IMR-90 (cell line): Measurements from ENCODE around the gene ZRANB3. TPM values are rescaled to one million over a fixed set of nuclear protein-coding genes. Genes with fewer than 3 reads are reported as not detected.

Experiments used
- ATAC-seq: fragments of 200-7000 bp; cut with Tn5 transposase; 2 replicates; pipeline ENCODE4 v1.9.1; 2020; ENCODE audit warnings: low read depth, mild to moderate bottlenecking, moderate library complexity
- BruUV-seq: library from RNA; stranded (reverse); fragments of 400-500 nt; replicated peaks from 2 replicates; lab custom pipeline; 2021; lab: Mats Ljungman, UMichigan
- CTCF ChIA-PET: fragments of 300-600 bp; formaldehyde crosslinking; extraction: SDS; loops from one replicate; lab custom pipeline; 2021; ENCODE audit warnings: antibody characterized with exemption; lab: Yijun Ruan, JAX
- POLR2A ChIA-PET: fragments of 300-600 bp; sonication (Branson Sonifier 250); formaldehyde crosslinking; loops from one replicate; lab custom pipeline; 2022; ENCODE audit warnings: antibody characterized with exemption; ENCODE audit not compliant: unreplicated experiment; lab: Charles Lee
- DNase-seq: peaks from one replicate; pipeline ENCODE4 v3.0.0; 2013
- H2AFZ ChIP-seq: replicated peaks from 2 replicates; pipeline ENCODE3; 2013; ENCODE audit warnings: low read length, mild to moderate bottlenecking; ENCODE audit not compliant: poor library complexity
- H2AK5ac ChIP-seq: 2 replicates; pipeline ENCODE4 v1.6.1; 2013; ENCODE audit warnings: low read depth, low read length, inconsistent platforms
- H2AK9ac ChIP-seq: replicated peaks from 2 replicates; pipeline ENCODE3; 2013; ENCODE audit warnings: mild to moderate bottlenecking, low read depth, low read length, moderate library complexity; ENCODE audit not compliant: poor library complexity
- H2BK120ac ChIP-seq: 2 replicates; pipeline ENCODE4 v1.6.1; 2013; ENCODE audit warnings: low read depth, low read length, inconsistent platforms
- H2BK15ac ChIP-seq: 3 replicates; pipeline ENCODE4 v1.6.1; 2013; ENCODE audit warnings: low read depth, low read length, inconsistent platforms
- H2BK20ac ChIP-seq: 2 replicates; pipeline ENCODE4 v1.6.1; 2013; ENCODE audit warnings: low read depth, mild to moderate bottlenecking, inconsistent platforms, low read length, moderate library complexity
- H2BK5ac ChIP-seq: 2 replicates; pipeline ENCODE4 v1.6.1; 2013; ENCODE audit warnings: mild to moderate bottlenecking, low read depth, low read length, inconsistent platforms; ENCODE audit not compliant: poor library complexity, severe bottlenecking
- H3K14ac ChIP-seq: replicated peaks from 2 replicates; pipeline ENCODE4 v1.6.1; 2013; ENCODE audit warnings: low read depth, low read length, inconsistent platforms
- H3K18ac ChIP-seq: 2 replicates; pipeline ENCODE4 v1.6.1; 2013; ENCODE audit warnings: low read depth, low read length, control low read depth
- H3K23ac ChIP-seq: 2 replicates; pipeline ENCODE4 v1.6.1; 2013; ENCODE audit warnings: low read depth, low read length, inconsistent platforms
- H3K27ac ChIP-seq: 2 replicates; pipeline ENCODE4 v1.5.1; 2013; ENCODE audit warnings: mild to moderate bottlenecking, control low read depth, low read length; ENCODE audit not compliant: insufficient read depth
- H3K27me3 ChIP-seq: 2 replicates; pipeline ENCODE4 v1.6.1; 2013; ENCODE audit warnings: low read length; ENCODE audit not compliant: control insufficient read depth, insufficient read depth
- H3K36me3 ChIP-seq: 2 replicates; pipeline ENCODE4 v1.6.1; 2013; ENCODE audit warnings: low read length, mixed read lengths; ENCODE audit not compliant: control insufficient read depth, insufficient read depth
- H3K4ac ChIP-seq: 2 replicates; pipeline ENCODE4 v1.6.1; 2013; ENCODE audit warnings: low read depth, low read length, inconsistent platforms
- H3K4me1 ChIP-seq: 2 replicates; pipeline ENCODE4 v1.6.1; 2013; ENCODE audit warnings: low read length, mixed read lengths; ENCODE audit not compliant: control insufficient read depth, insufficient read depth
- H3K4me2 ChIP-seq: 2 replicates; pipeline ENCODE4 v1.6.1; 2013; ENCODE audit warnings: low read depth, mild to moderate bottlenecking, control low read depth, low read length, moderate library complexity
- H3K4me3 ChIP-seq: 2 replicates; pipeline ENCODE4 v1.5.1; 2013; ENCODE audit warnings: low read depth, mild to moderate bottlenecking, control low read depth, low read length, moderate library complexity; ENCODE audit not compliant: insufficient read depth
- H3K56ac ChIP-seq: 2 replicates; pipeline ENCODE4 v1.6.1; 2013; ENCODE audit warnings: low read length, inconsistent platforms; ENCODE audit not compliant: insufficient read depth; ENCODE audit errors: extremely low read depth
- H3K79me1 ChIP-seq, 2 experiments: 2 replicates each; pipeline ENCODE4 v1.6.1; 2013; ENCODE audit warnings: low read length in 2 of 2, inconsistent platforms in 1 of 2, low read depth in 1 of 2
- H3K9ac ChIP-seq: 2 replicates; pipeline ENCODE4 v1.6.1; 2013; ENCODE audit warnings: low read depth, low read length, control low read depth
- H3K9me1 ChIP-seq: 2 replicates; pipeline ENCODE4 v1.6.1; 2013; ENCODE audit warnings: low read length, inconsistent platforms; ENCODE audit not compliant: insufficient read depth
- H3K9me3 ChIP-seq: 2 replicates; pipeline ENCODE4 v1.6.1; 2013; ENCODE audit warnings: low read length; ENCODE audit not compliant: control insufficient read depth, insufficient read depth
- H4K20me1 ChIP-seq: 2 replicates; pipeline ENCODE4 v1.6.1; 2013; ENCODE audit warnings: low read length, inconsistent platforms; ENCODE audit not compliant: insufficient read depth
- H4K5ac ChIP-seq: 2 replicates; pipeline ENCODE4 v1.6.1; 2013; ENCODE audit warnings: mild to moderate bottlenecking, low read depth, low read length, control low read depth
- H4K8ac ChIP-seq, 2 experiments: 2 replicates each; pipeline ENCODE4 v1.6.1; 2013; ENCODE audit warnings: low read depth in 2 of 2, low read length in 2 of 2, control low read depth in 1 of 2, inconsistent platforms in 1 of 2
- H4K91ac ChIP-seq: 2 replicates; pipeline ENCODE4 v1.6.1; 2013; ENCODE audit warnings: low read depth, low read length, inconsistent platforms; ENCODE audit not compliant: insufficient read depth
- BHLHE40 ChIP-seq: fragments of 150-350 bp; IDR thresholded peaks from 2 replicates; pipeline ENCODE4 v1.6.1; 2016; ENCODE audit warnings: mild to moderate bottlenecking, low read depth, low read length
- CEBPB ChIP-seq: IDR thresholded peaks from 2 replicates; pipeline ENCODE4 v1.6.1; 2012; ENCODE audit warnings: low read depth, low read length, improper control_type of control experiment
- CTCF ChIP-seq: conservative IDR thresholded peaks from 2 replicates; pipeline ENCODE4 v1.5.1; 2012; ENCODE audit warnings: mild to moderate bottlenecking, low read depth, low read length, improper control_type of control experiment
- NFE2L2 ChIP-seq: fragments of 150-350 bp; IDR thresholded peaks from 2 replicates; pipeline ENCODE4 v1.6.1; 2016; ENCODE audit warnings: low read depth, mild to moderate bottlenecking, low read length
- RAD21 ChIP-seq: IDR thresholded peaks from 2 replicates; pipeline ENCODE4 v1.6.1; 2012; ENCODE audit warnings: low read length, improper control_type of control experiment
- WGBS, 2 experiments: methylation state at CpG; one replicate each; pipeline versions ENCODE4 v1.1.5 to v1.1.7; 2013; ENCODE audit warnings: missing lambda C conversion rate in 2 of 2; ENCODE audit not compliant: insufficient read length in 1 of 2; ENCODE audit errors: extremely low coverage in 2 of 2; 5-methylcytosine and 5-hydroxymethylcytosine counted together
- dilution Hi-C: fragments of 300-500 bp; cut with HindIII; formaldehyde crosslinking; loops from one replicate; pipeline ENCODE4 v1.14.3; 2018; ENCODE audit warnings: low sequenced_read_pairs; ENCODE audit not compliant: unreplicated experiment
- in situ Hi-C: fragments of 300-500 bp; cut with MboI; formaldehyde crosslinking; loops from 3 replicates; pipeline ENCODE4 v1.14.3; 2019; ENCODE audit warnings: low sequenced_read_pairs, inconsistent platforms, mixed read lengths
- intact Hi-C: fragments of 100-400 bp; cut with micrococcal nuclease; formaldehyde crosslinking; loops from 2 replicates; pipeline ENCODE4 v1.10.0; 2022
- polyA plus RNA-seq, 3 experiments: library from polyadenylated mRNA; depleted of rRNA; stranded (reverse); fragments of >200 nt; gene quantifications; 2 replicates each; pipeline ENCODE4 v1.2.3, GENCODE V29; 2012; ENCODE audit warnings: low replicate concordance in 1 of 3
- total RNA-seq: library from RNA; depleted of rRNA; stranded (reverse); fragments of >200 nt; gene quantifications from 2 replicates; pipeline ENCODE4 v1.2.3, GENCODE V29; 2012

Gene ZRANB3
- total and polyA plus RNA-seq, 2 of the 4 experiments (the other 2 are of a cell fraction) = 3.4 to 9.3 TPM

GRCh38 chr2:135570884-135571283 lies 39.9 kb upstream of the ZRANB3 start:
- Histone ChIP-seq H4K5ac (no peak overlapping the region), H3K14ac (no peak overlapping the region), H3K4me2 (no peak overlapping the region), H2BK20ac (no peak overlapping the region), H3K4me3 (no peak overlapping the region), H3K4ac (no peak overlapping the region), H3K79me1 (peaks cover 11 to 12% of the 10 kb centered on the region in 2 experiments), H2BK120ac (no peak overlapping the region), H3K9me3 (no peaks in the 10 kb centered on the region), H3K18ac (no peak overlapping the region), H3K27me3 (no peaks in the 10 kb centered on the region), H2BK5ac (no peak overlapping the region), H3K9me1 (no peaks in the 10 kb centered on the region), H2AK5ac (no peak overlapping the region), H2BK15ac (no peak overlapping the region), H3K23ac (no peak overlapping the region), H3K27ac (no peak overlapping the region), H3K36me3 (peaks cover 4% of the 10 kb centered on the region), H4K91ac (no peak overlapping the region), H4K8ac (no peak overlapping the region), H3K4me1 (no peaks in the 10 kb centered on the region), H4K20me1 (no peaks in the 10 kb centered on the region; the same call in 1 of the 2 replicates), H3K56ac (no peak overlapping the region), H2AK9ac (no peak overlapping the region), H3K9ac (no peak overlapping the region), H2AFZ (no peak overlapping the region)
- DNase-seq = no peak
- dilution Hi-C loops (no loop called here), intact Hi-C loops (loop anchor here (10.0 kb wide), 1 partner anchor 134 kb away; no protein-coding TSS in a partner anchor), in situ Hi-C loops (no loop called here)
- no TSS peak for BruUV-seq
- TF ChIP-seq BHLHE40 = no peak
- no peak for TF ChIP-seq RAD21
- no peak for TF ChIP-seq NFE2L2
- TF ChIP-seq CTCF = no peak
- TF ChIP-seq CEBPB = peak; percentile 70
- CTCF ChIA-PET = no interaction called here
- POLR2A ChIA-PET = no interaction called here
- no peak for ATAC-seq
- no CpG with 5 or more reads among the region's 2 CpGs for WGBS, 2 experiments
